Ramos (cell line): ENCODE results near the gene PLA2G2C.

ENCODE experiments used
- in situ Hi-C: fragments of 300-500 bp; cut with MboI; formaldehyde crosslinking; loops from one replicate; pipeline ENCODE4 v1.14.3; 2022; ENCODE audit warnings: low sequenced_read_pairs; ENCODE audit not compliant: unreplicated experiment

Gene PLA2G2C

GRCh38 chr1:20164694-20165202, 21.6 kb downstream of the PLA2G2C start:
- in situ Hi-C loops = no loop called here

DNA sequence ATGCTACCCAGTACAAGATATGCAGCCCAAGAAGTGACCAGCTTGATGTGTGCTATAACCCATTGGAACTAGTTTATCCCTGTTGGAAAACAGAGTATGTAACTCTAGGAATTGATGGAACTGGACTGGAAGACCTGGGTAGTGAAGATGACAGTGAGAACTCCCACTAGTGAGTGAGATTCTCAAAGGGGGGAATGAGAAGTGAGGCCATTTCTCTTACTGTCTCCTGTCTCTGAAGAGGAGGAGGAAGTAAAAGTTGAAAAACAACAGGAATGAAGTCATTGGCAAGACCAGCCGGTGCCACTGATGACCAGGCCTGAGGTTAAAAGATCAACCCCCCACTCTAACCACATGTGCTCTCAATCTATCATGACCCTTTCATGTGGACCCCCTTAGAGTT, 26.3 kb downstream of the PLA2G2C start:
- in situ Hi-C loops = no loop called here

- in situ Hi-C loops = no loop called here
Observed at GRCh38 chr1:20158358-20159070, 27.8 kb downstream of the PLA2G2C start.

- in situ Hi-C loops = loop anchor here (5.0 kb wide), 1 partner anchor 237 kb away; no protein-coding TSS in a partner anchor
Observed at GRCh38 chr1:20154301-20154831, 32.0 kb downstream of the PLA2G2C start.

- in situ Hi-C loops = loop anchor here (5.0 kb wide), 1 partner anchor 236 kb away; no protein-coding TSS in a partner anchor
Observed at GRCh38 chr1:20153000-20153418, 33.3 kb downstream of the PLA2G2C start.

- in situ Hi-C loops = loop anchor here (5.0 kb wide), 1 partner anchor 235 kb away; no protein-coding TSS in a partner anchor
Observed at GRCh38 chr1:20152599-20152930, 33.8 kb downstream of the PLA2G2C start.

- in situ Hi-C loops = loop anchor here (5.0 kb wide), 1 partner anchor 235 kb away; no protein-coding TSS in a partner anchor
Observed at GRCh38 chr1:20151906-20152598, 34.3 kb downstream of the PLA2G2C start.

DNA sequence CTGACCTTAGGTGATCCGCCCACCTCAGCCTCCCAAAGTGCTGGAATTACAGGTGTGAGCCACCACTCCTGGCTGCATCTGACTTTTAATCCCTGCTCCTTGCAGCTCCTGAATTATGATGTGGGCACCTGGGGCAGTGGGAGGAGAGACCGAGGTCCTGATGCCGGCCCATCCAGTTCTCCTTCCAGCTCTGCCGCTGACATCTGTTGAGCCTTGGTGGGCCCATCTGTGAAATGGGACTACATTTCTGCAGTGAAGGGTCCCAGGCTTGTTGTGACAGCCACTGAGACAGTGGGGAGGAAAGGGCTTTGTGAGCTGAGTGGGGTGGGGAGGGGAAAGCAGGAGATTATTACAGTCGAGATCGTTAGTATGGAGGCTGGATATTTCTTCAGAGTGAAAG, 35.3 kb downstream of the PLA2G2C start:
- in situ Hi-C loops = loop anchor here (5.0 kb wide), 1 partner anchor 234 kb away; no protein-coding TSS in a partner anchor

DNA sequence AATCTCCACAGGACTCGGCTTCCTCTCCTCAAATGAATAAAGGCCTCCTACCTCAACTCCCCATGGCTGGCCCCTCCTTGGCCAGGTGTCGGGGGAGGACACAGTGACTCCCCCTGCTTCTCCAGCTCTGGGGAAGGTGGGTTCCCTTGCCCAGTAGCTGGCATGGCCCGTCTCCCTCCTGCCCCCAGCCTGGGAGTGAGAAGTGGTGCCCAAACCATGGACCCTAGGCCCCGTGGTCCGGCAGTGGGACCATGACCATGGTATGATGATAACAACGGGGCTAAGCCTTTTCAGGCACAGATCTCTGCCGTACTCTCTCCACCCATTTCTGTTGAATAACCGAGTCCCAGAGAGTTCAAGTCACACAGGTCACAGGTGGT, 36.0 kb downstream of the PLA2G2C start:
- in situ Hi-C loops = loop anchor here (5.0 kb wide), 1 partner anchor 233 kb away; no protein-coding TSS in a partner anchor

GRCh38 chr1:20149601-20150325, 36.6 kb downstream of the PLA2G2C start:
- in situ Hi-C loops = loop anchor here (5.0 kb wide), 1 partner anchor 232 kb away; no protein-coding TSS in a partner anchor

- in situ Hi-C loops = no loop called here
Observed at GRCh38 chr1:20148571-20149500, 37.5 kb downstream of the PLA2G2C start.

GRCh38 chr1:20147846-20148570, 38.3 kb downstream of the PLA2G2C start:
- in situ Hi-C loops = no loop called here

- in situ Hi-C loops = no loop called here
Observed at GRCh38 chr1:20143734-20144565, 42.4 kb downstream of the PLA2G2C start.

DNA sequence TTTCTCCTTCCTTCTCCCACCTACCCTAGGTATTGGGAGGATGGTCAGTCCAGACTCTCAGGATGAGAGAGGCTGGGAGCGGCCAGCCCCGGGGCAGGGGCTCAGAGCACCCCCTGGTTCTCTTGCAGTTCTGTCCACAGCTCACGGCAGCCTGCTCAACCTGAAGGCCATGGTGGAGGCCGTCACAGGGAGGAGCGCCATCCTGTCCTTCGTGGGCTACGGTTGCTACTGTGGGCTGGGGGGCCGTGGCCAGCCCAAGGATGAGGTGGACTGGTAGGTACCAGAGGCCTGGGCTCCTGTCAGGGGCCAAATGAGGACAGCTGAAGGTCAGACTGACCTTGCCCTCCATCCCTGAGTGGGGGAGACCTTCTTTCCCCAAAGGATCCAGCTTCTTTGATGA, 43.0 kb downstream of the PLA2G2C start:
- in situ Hi-C loops = no loop called here

- in situ Hi-C loops = no loop called here
Observed at GRCh38 chr1:20142001-20142710, 44.2 kb downstream of the PLA2G2C start.

DNA sequence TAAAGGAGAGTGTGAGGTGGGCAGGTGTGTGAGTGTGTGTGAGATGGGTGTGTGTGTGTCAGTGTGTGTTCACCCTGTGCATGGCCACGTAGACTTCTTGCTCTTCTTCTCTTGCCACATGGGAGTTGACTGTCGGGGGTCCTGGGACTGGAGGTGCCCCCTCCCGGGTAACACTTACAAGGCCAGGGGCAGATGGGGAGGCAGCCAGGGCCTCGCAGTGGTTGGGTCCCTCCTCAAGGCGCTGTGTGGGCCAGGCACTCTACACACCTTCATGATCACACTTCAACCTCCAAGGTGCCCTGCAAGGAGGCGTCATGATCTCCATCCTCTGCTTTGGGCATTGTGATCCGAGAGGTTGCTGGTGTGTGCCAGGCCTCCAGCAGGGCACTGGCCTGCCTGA, 44.9 kb downstream of the PLA2G2C start:
- in situ Hi-C loops = no loop called here

DNA sequence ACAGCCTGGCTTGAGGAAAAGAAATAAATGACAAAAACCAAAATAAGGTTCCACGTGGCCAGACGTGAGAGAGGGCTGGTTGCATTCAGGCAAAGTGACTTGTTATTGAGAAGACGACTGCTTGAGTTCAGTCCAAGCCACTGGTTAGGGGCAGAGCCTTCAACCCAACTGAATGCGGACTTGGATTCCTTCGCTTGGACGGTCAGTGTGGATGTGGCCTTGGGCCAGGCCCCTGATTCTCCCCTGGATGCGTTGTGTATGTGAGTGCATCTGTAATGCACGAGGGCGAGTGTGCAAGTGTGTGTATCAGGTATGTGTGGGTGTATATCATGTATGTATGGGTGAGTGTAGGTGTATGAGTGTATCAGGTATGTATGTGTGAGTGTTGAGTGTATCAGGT, 45.3 kb downstream of the PLA2G2C start:
- in situ Hi-C loops = no loop called here
